IgD-negative memory B cell (primary cell): ENCODE results near the gene RARS2. TPM values are rescaled to one million over a fixed set of nuclear protein-coding genes. Genes with fewer than 3 reads are reported as not detected.
A peak's percentile ranks its signal among the peaks of the same experiment; 100 is the strongest.

Experiments used
- H3K27ac Mint-ChIP-seq, 3 donors: one replicate each; pipeline ENCODE4 v1.8.0; 2020 to 2022; ENCODE audit warnings: mild to moderate bottlenecking in 3 of 3, mixed read lengths in 3 of 3, moderate library complexity in 1 of 3
- H3K27me3 Mint-ChIP-seq: one replicate; pipeline ENCODE4 v1.8.0; 2021; ENCODE audit warnings: mixed read lengths
- H3K36me3 Mint-ChIP-seq: one replicate; pipeline ENCODE4 v1.8.0; 2020; ENCODE audit warnings: mild to moderate bottlenecking, mixed read lengths
- H3K4me1 Mint-ChIP-seq, 3 donors: one replicate each; pipeline ENCODE4 v1.8.0; 2020 to 2022; ENCODE audit warnings: mixed read lengths in 3 of 3, mild to moderate bottlenecking in 1 of 3
- H3K4me3 Mint-ChIP-seq, 4 donors: one replicate each; pipeline ENCODE4 v1.8.0; 2020 to 2022; ENCODE audit warnings: mild to moderate bottlenecking in 4 of 4, mixed read lengths in 4 of 4, moderate library complexity in 3 of 4
- H3K9me3 Mint-ChIP-seq, 3 donors: one replicate each; pipeline ENCODE4 v1.8.0; 2020 to 2021; ENCODE audit warnings: mixed read lengths in 3 of 3, mild to moderate bottlenecking in 1 of 3
- polyA plus RNA-seq: library from polyadenylated mRNA; unstranded; fragments of 300-500 nt; fragmentation: Illumina TruSeq; gene quantifications from one replicate; pipeline ENCODE4 v1.2.3, GENCODE V29; 2021

RARS2 gene
- polyA plus RNA-seq, 1 donor from 2014 or later: 22.0 TPM

GRCh38 chr6:87590990-87591389, 1.2 kb upstream of the RARS2 start:
- H3K27ac Mint-ChIP-seq: peak overlapping the region in 1 of 3 donors; percentile 99
- H3K36me3 Mint-ChIP-seq: peaks cover 2% of the 10 kb centered on the region
- H3K4me1 Mint-ChIP-seq: peaks cover 36 to 45% (median 38%) of the 10 kb centered on the region in 3 donors
- no peaks in the 10 kb centered on the region for H3K27me3 Mint-ChIP-seq
- H3K9me3 Mint-ChIP-seq: no peaks in the 10 kb centered on the region
- H3K4me3 Mint-ChIP-seq: peak overlapping the region; percentile 89 to 99 (median 96)

GRCh38 chr6:87590417-87590880, 662 bp upstream of the RARS2 start:
- peak overlapping the region; percentile 83 to 99 (median 89) for H3K27ac Mint-ChIP-seq
- peaks cover 38 to 49% (median 39%) of the 10 kb centered on the region in 3 donors for H3K4me1 Mint-ChIP-seq

GRCh38 chr6:87588756-87589407, 905 bp downstream of the RARS2 start:
- H3K27me3 Mint-ChIP-seq: no peaks in the 10 kb centered on the region
- peaks cover 4% of the 10 kb centered on the region for H3K36me3 Mint-ChIP-seq
- peaks cover 43 to 53% (median 50%) of the 10 kb centered on the region in 3 donors for H3K4me1 Mint-ChIP-seq
- no peaks in the 10 kb centered on the region for H3K9me3 Mint-ChIP-seq
- H3K27ac Mint-ChIP-seq: peak overlapping the region; percentile 83 to 99 (median 89)
- peak overlapping the region; percentile 89 to 99 (median 96) for H3K4me3 Mint-ChIP-seq

More at GRCh38 chr6:87590417-87590880, 662 bp upstream of the RARS2 start:
- H3K36me3 Mint-ChIP-seq: peaks cover 2% of the 10 kb centered on the region
- no peaks in the 10 kb centered on the region for H3K27me3 Mint-ChIP-seq
- no peaks in the 10 kb centered on the region for H3K9me3 Mint-ChIP-seq
- peak overlapping the region; percentile 89 to 99 (median 96) for H3K4me3 Mint-ChIP-seq

- Mint-ChIP-seq H3K27me3 (no peaks in the 10 kb centered on the region), H3K4me1 (peaks cover 37 to 54% (median 54%) of the 10 kb centered on the region in 3 donors), H3K36me3 (peaks cover 2% of the 10 kb centered on the region), H3K9me3 (no peaks in the 10 kb centered on the region), H3K4me3 (peak overlapping the region in 1 of 4 donors; percentile 7), H3K27ac (no peak overlapping the region)
These were observed 3.3 kb downstream of the RARS2 start for GRCh38 chr6:87586371-87587077.

- Mint-ChIP-seq H3K4me1 (peaks cover 29 to 42% (median 41%) of the 10 kb centered on the region in 3 donors), H3K27me3 (no peaks in the 10 kb centered on the region), H3K36me3 (peaks cover 2% of the 10 kb centered on the region), H3K27ac (no peak overlapping the region), H3K9me3 (no peaks in the 10 kb centered on the region), H3K4me3 (peak overlapping the region in 1 of 4 donors; percentile 3)
These were observed 6.0 kb downstream of the RARS2 start for GRCh38 chr6:87583822-87584221.

GRCh38 chr6:87575423-87575822, 14.4 kb downstream of the RARS2 start:
- Mint-ChIP-seq H3K9me3 (no peaks in the 10 kb centered on the region), H3K4me1 (peaks cover 37 to 45% (median 43%) of the 10 kb centered on the region in 3 donors), H3K36me3 (peaks cover 8% of the 10 kb centered on the region), H3K4me3 (peak overlapping the region in 1 of 4 donors; percentile 23), H3K27me3 (no peaks in the 10 kb centered on the region), H3K27ac (no peak overlapping the region)

GRCh38 chr6:87574237-87574804, 15.5 kb downstream of the RARS2 start:
- Mint-ChIP-seq H3K4me3 (peak overlapping the region in 2 of 4 donors; percentile 14 to 36), H3K27me3 (no peaks in the 10 kb centered on the region), H3K9me3 (no peaks in the 10 kb centered on the region), H3K36me3 (peaks cover 8% of the 10 kb centered on the region), H3K27ac (peak overlapping the region in 2 of 3 donors; percentile 63 to 84), H3K4me1 (peaks cover 39 to 45% (median 42%) of the 10 kb centered on the region in 3 donors)

- no peaks in the 10 kb centered on the region for H3K27me3 Mint-ChIP-seq
- H3K9me3 Mint-ChIP-seq: no peaks in the 10 kb centered on the region
- H3K36me3 Mint-ChIP-seq: peaks cover 8% of the 10 kb centered on the region
- peak overlapping the region in 2 of 3 donors; percentile 84 to 90 for H3K27ac Mint-ChIP-seq
- H3K4me1 Mint-ChIP-seq: peaks cover 38 to 45% (median 42%) of the 10 kb centered on the region in 3 donors
- peak overlapping the region in 1 of 4 donors; percentile 35 for H3K4me3 Mint-ChIP-seq
These were observed 16.3 kb downstream of the RARS2 start for GRCh38 chr6:87573307-87574024.

GRCh38 chr6:87572883-87573282, 16.9 kb downstream of the RARS2 start:
- Mint-ChIP-seq H3K4me3 (peak overlapping the region in 1 of 4 donors; percentile 61), H3K27me3 (no peaks in the 10 kb centered on the region), H3K9me3 (no peaks in the 10 kb centered on the region), H3K27ac (peak overlapping the region in 1 of 3 donors; percentile 90), H3K4me1 (peaks cover 38 to 45% (median 42%) of the 10 kb centered on the region in 3 donors), H3K36me3 (peaks cover 8% of the 10 kb centered on the region)

GRCh38 chr6:87572021-87572420, 17.8 kb downstream of the RARS2 start:
- H3K9me3 Mint-ChIP-seq: no peaks in the 10 kb centered on the region
- no peak overlapping the region for H3K27ac Mint-ChIP-seq
- H3K36me3 Mint-ChIP-seq: peaks cover 8% of the 10 kb centered on the region
- H3K4me1 Mint-ChIP-seq: peaks cover 35 to 45% (median 42%) of the 10 kb centered on the region in 3 donors
- H3K27me3 Mint-ChIP-seq: no peaks in the 10 kb centered on the region
- H3K4me3 Mint-ChIP-seq: no peak overlapping the region

GRCh38 chr6:87561017-87561416, 28.8 kb downstream of the RARS2 start:
- no peaks in the 10 kb centered on the region for H3K27me3 Mint-ChIP-seq
- H3K4me3 Mint-ChIP-seq: no peak overlapping the region
- peaks cover 0 to 3% (median 0%) of the 10 kb centered on the region in 3 donors for H3K4me1 Mint-ChIP-seq
- no peak overlapping the region for H3K27ac Mint-ChIP-seq
- H3K36me3 Mint-ChIP-seq: peaks cover 5% of the 10 kb centered on the region
- no peaks in the 10 kb centered on the region for H3K9me3 Mint-ChIP-seq

- H3K36me3 Mint-ChIP-seq: peaks cover 5% of the 10 kb centered on the region
- no peaks in the 10 kb centered on the region for H3K27me3 Mint-ChIP-seq
- H3K27ac Mint-ChIP-seq: no peak overlapping the region
- no peak overlapping the region for H3K4me3 Mint-ChIP-seq
- peaks cover 0 to 3% (median 0%) of the 10 kb centered on the region in 3 donors for H3K4me1 Mint-ChIP-seq
- H3K9me3 Mint-ChIP-seq: no peaks in the 10 kb centered on the region
These were observed 31.3 kb downstream of the RARS2 start for GRCh38 chr6:87558446-87558845.

- Mint-ChIP-seq H3K9me3 (no peaks in the 10 kb centered on the region), H3K4me3 (no peak overlapping the region), H3K4me1 (peaks cover 2 to 9% (median 5%) of the 10 kb centered on the region in 3 donors), H3K36me3 (peaks cover 5% of the 10 kb centered on the region), H3K27ac (peak overlapping the region in 1 of 3 donors; percentile 72), H3K27me3 (no peaks in the 10 kb centered on the region)
These were observed 34.3 kb downstream of the RARS2 start for GRCh38 chr6:87555506-87555905.

- H3K4me3 Mint-ChIP-seq: no peak overlapping the region
- peaks cover 2 to 9% (median 4%) of the 10 kb centered on the region in 3 donors for H3K4me1 Mint-ChIP-seq
- H3K36me3 Mint-ChIP-seq: peaks cover 3% of the 10 kb centered on the region
- H3K27me3 Mint-ChIP-seq: no peaks in the 10 kb centered on the region
- H3K27ac Mint-ChIP-seq: no peak overlapping the region
- no peaks in the 10 kb centered on the region for H3K9me3 Mint-ChIP-seq
These were observed 36.5 kb downstream of the RARS2 start for GRCh38 chr6:87553159-87553765.
